Frontal cortex (tissue), 4 donors: ENCODE data around the gene SKAP2. TPM values are rescaled to one million over a fixed set of nuclear protein-coding genes. Genes with fewer than 3 reads are reported as not detected.

Experiments used
- DNase-seq, 2 donors: peaks; one replicate each; pipeline ENCODE4 v3.0.0; 2012; ENCODE audit warnings: low spot score in 2 of 2
- FAIRE-seq: peaks from 2 replicates; lab custom pipeline; 2012; peaks lifted over from hg19 to GRCh38; lab: Jason Lieb, UNC
- total RNA-seq: library from RNA; depleted of rRNA; stranded (reverse); fragments of >200 nt; gene quantifications from one replicate; pipeline ENCODE4 v1.2.3, GENCODE V29; 2014
- donor health status: control.
- donor health status: control.
- donor health status: control.

SKAP2 gene
- total RNA-seq, 1 donor from 2014 or later: 11.0 TPM

- no peak for FAIRE-seq
Observed at GRCh38 chr7:26784118-26784517, 80.3 kb downstream of the SKAP2 start.

DNA sequence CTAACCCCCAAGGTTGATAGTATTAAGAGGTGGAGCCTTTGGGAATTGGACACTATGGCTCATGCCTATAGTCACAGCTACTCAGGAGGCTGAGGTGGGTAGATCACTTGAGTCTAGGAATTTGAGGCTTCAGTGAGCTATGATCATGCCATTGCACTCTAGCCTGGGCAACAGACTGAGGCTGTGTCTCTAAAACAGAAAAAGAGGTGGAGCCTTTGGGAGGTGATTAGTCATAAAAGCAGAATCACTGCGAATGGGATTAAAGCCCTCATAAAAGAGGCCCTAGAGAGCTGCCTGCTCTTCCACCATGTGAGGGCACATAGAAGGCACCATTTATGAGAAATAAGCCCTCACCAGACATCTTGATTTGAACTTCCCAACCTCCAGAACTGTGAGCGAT is 81.9 kb downstream of the SKAP2 start:
- FAIRE-seq: no peak
- no peak for DNase-seq

More at GRCh38 chr7:26784118-26784517, 80.3 kb downstream of the SKAP2 start:
- DNase-seq: no peak

- DNase-seq (no peak), FAIRE-seq (no peak)
Observed at GRCh38 chr7:26779978-26780595, 84.3 kb downstream of the SKAP2 start.

- FAIRE-seq (no peak), DNase-seq (no peak)
Observed at GRCh38 chr7:26777385-26777784, 87.0 kb downstream of the SKAP2 start.

GRCh38 chr7:26760501-26760900 is 103.9 kb downstream of the SKAP2 start:
- no peak for DNase-seq
- FAIRE-seq: no peak

DNA sequence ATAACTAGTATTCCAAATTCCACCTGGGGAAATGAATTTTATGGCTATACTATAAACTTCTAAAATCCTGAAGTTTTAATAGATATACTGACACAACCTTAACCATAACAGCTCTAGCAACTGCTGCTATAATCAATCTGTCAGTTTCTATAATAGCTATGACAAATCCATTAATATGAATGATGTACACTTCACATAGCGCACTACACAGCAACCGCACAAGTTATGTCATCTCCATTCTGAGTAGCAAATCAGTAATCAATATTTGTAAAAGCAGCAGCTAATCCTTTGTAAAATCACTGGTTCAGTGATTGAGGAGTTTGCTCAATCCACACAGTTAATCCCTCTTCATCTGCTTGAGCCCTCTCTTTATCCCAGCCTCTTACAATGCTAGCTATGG is 105.3 kb downstream of the SKAP2 start:
- FAIRE-seq (no peak), DNase-seq (no peak)

GRCh38 chr7:26743205-26743604 is 121.2 kb downstream of the SKAP2 start:
- DNase-seq: no peak
- no peak for FAIRE-seq

DNA sequence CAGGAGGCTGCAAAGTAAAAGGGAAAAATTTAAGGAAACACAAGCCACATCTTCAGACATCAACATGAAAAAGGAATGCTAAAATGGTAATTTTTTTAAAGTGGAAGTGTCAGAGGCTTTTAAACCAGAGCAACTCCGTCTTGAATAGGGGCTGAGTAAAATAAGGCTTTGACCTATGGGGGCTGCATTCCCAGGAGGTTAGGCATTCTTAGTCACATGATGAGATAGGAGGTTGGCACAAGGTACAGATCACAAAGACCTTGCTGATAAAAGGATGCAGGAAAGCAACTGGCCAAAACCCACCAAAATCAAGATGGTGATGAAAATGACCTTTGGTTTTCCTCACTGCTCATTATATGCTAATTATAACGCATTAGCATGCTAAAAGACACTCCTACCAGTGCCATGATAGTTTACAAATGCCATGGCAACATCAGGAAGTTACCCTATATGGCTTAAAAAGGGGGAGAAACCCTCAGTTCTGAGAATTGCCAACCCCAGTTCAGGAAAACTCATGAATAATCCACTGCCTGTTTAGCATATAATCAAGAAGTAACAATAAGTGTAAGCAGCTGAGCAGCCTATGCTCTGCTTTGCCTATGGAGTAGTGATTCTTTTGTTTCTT is 128.3 kb downstream of the SKAP2 start:
- DNase-seq: no peak
- no peak for FAIRE-seq

- FAIRE-seq (no peak), DNase-seq (no peak)
Observed at GRCh38 chr7:26729150-26729775, 135.1 kb downstream of the SKAP2 start.

- no peak for FAIRE-seq
- no peak for DNase-seq
Observed at GRCh38 chr7:26726051-26726450, 138.3 kb downstream of the SKAP2 start.

- FAIRE-seq (no peak), DNase-seq (no peak)
Observed at GRCh38 chr7:26724795-26725194, 139.6 kb downstream of the SKAP2 start.

DNA sequence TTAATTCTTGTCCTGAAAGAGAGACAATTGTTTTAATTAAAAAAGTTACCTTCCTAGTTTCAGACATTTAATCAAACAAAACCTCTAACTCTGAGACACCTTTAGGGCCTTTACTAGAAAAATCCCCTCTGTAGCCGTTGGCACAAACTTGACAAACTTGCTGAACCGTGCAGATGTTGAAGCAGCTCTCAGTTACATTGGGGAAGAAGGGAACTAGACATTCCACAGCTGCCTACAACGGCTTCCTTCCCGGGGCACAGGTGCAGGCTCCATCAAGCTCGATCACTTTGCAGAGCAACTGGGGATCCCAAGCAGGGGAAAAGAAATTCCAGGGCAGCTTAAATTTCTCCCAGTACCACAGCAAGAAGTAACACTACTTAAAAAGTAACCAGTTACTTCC is 141.3 kb downstream of the SKAP2 start:
- no peak for DNase-seq
- no peak for FAIRE-seq

- DNase-seq: no peak
- no peak for FAIRE-seq
Observed at GRCh38 chr7:26721450-26721849, 142.9 kb downstream of the SKAP2 start.

DNA sequence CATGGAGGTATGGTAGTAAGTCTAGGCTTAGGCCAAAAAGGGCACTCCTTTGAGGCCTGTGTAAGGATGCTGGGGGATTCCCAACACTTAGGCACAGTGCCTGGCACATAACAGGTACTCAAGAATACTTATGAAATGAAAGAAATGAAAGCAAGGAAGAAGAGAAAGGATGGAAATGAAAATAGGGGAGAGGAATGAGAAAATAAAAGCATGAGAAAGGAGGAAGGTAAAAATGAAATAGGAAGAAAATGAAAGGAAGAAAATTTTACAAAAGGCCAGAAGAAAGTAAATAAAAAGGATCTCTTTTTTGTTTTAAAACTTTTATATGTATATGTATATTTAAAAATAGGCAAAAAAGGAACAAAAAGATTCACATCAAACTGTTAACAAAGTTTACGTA is 146.3 kb downstream of the SKAP2 start:
- FAIRE-seq (peak; percentile 15), DNase-seq (no peak)

DNA sequence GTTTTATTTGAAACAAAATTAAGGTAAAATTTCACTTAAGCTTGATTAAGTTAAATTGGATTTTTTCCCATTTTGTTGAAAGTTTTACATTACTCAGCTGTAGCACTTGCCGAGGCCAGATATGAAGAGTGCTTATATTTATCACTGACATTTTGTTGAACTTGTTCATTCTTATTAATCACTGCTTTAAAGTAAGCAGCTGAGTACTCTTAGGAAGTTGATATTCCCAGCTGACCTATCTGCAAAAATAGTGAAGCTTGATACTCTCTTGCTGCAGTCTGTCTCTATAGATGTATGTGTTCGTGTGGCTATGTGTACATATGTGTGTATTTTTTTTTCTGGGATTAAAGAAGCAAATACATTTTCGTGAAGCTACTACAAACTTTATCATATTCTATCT is 150.0 kb downstream of the SKAP2 start:
- FAIRE-seq: no peak
- DNase-seq: no peak

DNA sequence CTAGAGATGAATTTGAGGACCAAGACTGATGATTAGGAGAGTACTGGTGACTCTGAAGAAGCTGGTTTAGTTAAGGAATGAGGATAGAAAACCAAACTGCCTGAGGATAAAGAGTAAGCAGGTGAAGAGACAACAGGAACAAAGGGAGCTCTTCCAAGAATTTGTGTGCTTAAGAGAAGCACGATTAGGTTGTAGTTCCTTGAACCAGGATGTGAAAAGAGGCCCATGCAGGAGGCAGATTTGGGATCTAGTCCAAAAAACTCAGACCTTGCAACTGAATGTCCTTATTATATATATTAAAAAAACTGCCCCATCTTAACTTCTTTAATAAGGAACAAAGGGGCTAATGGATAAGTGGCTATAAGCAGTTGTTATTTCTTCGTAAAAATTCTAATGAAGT is 150.4 kb downstream of the SKAP2 start:
- FAIRE-seq: no peak
- no peak for DNase-seq

- FAIRE-seq: no peak
Observed at GRCh38 chr7:26709210-26709990, 155.0 kb downstream of the SKAP2 start.

DNA sequence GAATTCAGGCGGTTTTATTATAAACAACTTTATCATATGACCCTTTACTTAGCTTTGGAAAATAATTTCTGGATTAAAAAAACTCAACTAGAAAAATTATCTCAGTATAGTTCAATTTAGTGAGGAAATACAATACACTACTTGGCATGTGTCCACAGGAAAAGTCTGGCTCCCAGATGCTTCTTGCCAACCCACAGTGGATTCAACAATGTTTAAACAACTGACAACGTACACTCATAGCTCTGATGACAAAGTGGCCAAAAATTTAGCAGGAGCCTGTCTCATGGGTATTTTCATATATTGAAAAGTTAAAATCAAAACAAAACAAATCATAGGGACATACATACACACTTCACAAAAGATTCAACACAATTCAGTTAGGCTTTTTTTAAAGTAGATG is 158.8 kb downstream of the SKAP2 start:
- FAIRE-seq (no peak), DNase-seq (no peak)

More at GRCh38 chr7:26709210-26709990, 155.0 kb downstream of the SKAP2 start:
- no peak for DNase-seq

DNA sequence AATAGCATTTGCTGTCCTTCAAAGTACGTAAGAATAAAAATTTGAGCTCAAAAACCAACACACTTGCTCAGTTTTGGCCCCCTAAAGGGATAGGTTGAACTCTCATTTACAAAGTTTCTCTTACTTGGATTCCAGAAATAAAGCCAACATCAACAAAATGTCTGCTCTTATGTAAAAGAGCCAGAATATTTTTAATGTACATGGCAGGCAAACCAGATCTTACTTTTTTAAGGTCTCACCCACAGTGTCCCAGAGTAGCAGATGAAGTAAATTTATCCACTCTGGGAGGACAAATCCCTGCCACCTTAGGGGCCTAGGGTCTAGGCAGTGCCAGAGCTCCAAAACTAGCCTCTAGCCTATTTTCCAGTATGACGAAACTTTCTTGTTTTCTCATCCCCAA is 159.6 kb downstream of the SKAP2 start:
- DNase-seq (no peak), FAIRE-seq (no peak)

- FAIRE-seq: no peak
- DNase-seq: no peak
Observed at GRCh38 chr7:26704036-26704435, 160.4 kb downstream of the SKAP2 start.

DNA sequence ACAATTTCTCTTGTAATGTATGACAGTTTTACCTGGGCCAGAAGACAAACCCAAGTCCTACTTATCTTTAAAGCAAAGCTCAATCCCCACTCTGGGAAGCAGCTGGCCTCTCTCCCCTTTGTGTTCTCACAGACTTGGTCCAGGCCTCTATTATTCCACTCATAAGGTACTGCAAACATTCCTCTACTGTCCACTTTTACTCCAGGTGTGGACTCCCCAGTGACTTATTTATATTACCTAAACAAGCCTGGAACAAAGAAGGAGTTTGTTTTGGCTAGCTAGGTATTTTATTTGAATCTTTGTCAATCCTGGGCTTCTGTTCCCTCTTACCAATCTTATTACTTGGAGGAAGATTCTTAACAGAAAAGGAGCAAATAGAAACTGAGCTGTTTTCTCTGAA is 163.5 kb downstream of the SKAP2 start:
- DNase-seq (no peak), FAIRE-seq (no peak)
